Cardiac fibroblast (primary cell): ENCODE results near the gene CRYBG1.

Experiments
- DNase-seq, 2 donors: peaks; one replicate each; pipeline versions ENCODE4 v3.0.0 to v3.0.0-alpha.2; 2010; ENCODE audit warnings: low read depth in 2 of 2
- H3K4me3 ChIP-seq, 2 donors: replicated peaks in 1 of 2; 1 replicate in 1 of 2; 2 replicates in 1 of 2; pipeline ENCODE4 v1.5.1; 2011; ENCODE audit warnings: low read depth in 2 of 2, low read length in 2 of 2, mild to moderate bottlenecking in 2 of 2, moderate library complexity in 1 of 2
- TF ChIP-seq, protein P1 (sequence below): IDR thresholded peaks from one replicate; pipeline ENCODE4 v1.5.1; 2011; ENCODE audit warnings: low read depth, mild to moderate bottlenecking, low read length, inconsistent platforms

Gene CRYBG1

DNA sequence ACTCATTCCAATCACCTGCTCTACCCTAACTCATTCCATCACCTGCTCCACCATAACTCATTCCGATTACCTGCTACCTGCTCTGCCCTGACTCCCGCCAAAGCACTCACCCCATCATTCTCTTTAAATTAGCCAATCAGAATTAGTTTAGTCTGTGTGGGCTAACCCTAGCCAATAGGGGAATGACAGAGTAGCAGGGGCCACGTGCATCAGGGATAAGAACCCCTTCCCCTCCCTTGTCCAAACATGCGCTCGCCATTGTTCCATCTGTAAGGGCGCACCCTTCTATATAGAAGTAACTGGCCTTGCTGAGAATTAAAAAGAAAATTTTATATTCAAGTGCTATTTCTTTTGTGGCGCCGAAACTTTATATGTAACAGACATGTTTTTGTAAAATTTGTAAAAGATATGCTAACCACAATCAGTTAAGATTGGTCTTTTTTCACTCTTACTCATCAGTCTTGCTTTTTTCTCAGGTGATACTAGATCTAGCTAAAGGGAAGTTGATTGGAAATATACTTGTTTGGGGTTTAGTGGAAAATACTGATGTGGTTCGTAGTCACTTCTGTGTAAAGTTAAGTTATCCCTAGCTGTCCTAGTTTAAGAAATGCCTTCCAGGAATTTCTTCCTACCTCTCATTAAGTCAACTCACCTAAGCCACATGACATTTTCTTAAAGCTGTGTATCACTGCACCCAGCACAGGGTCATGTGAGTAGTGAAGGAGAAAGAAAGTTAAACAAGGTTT is 252.3 kb downstream of the CRYBG1 start:
- TF ChIP-seq, protein P1, sequence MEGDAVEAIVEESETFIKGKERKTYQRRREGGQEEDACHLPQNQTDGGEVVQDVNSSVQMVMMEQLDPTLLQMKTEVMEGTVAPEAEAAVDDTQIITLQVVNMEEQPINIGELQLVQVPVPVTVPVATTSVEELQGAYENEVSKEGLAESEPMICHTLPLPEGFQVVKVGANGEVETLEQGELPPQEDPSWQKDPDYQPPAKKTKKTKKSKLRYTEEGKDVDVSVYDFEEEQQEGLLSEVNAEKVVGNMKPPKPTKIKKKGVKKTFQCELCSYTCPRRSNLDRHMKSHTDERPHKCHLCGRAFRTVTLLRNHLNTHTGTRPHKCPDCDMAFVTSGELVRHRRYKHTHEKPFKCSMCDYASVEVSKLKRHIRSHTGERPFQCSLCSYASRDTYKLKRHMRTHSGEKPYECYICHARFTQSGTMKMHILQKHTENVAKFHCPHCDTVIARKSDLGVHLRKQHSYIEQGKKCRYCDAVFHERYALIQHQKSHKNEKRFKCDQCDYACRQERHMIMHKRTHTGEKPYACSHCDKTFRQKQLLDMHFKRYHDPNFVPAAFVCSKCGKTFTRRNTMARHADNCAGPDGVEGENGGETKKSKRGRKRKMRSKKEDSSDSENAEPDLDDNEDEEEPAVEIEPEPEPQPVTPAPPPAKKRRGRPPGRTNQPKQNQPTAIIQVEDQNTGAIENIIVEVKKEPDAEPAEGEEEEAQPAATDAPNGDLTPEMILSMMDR: no peak
- H3K4me3 ChIP-seq: no peak overlapping the region
- DNase-seq: no peak

DNA sequence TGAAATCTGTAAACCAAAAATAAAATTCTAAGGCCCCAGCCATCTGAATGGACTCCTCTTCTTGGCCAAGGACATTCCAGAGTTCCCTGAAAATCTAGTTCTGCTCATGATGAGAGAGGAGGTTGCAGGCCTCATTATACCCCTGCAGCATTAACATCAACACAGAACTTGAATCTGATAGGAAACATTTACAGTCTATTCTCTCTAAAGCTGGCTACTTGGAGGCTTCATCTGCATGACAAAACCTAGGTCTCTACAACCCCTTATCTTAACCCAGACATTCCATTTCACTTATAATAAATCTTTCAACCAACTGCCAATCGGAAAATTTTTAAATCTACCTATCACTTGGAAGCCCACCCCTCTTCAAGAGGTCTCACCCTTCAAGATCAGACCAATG is 253.1 kb downstream of the CRYBG1 start:
- TF ChIP-seq, protein P1: no peak
- H3K4me3 ChIP-seq: no peak overlapping the region
- no peak for DNase-seq

DNA sequence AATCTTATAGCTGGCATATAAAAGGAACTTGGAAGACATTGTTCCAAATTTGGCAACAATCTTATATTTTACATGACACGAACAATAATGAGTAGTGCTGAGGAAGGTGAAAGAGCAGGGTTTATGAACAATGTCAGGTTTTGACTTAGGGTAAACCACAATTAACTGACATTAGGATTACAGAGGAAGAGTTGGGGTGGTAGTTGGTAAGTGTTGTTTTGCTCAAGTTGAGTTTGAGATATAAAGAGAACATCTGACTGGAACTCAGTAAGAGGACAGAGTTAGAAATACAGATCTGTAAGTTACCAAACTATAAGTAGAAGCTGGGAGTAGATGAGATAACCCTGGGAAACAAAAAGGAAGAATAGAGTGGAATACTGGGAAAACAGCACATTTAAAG is 253.6 kb downstream of the CRYBG1 start:
- DNase-seq: no peak
- TF ChIP-seq, protein P1: no peak
- H3K4me3 ChIP-seq: no peak overlapping the region

DNA sequence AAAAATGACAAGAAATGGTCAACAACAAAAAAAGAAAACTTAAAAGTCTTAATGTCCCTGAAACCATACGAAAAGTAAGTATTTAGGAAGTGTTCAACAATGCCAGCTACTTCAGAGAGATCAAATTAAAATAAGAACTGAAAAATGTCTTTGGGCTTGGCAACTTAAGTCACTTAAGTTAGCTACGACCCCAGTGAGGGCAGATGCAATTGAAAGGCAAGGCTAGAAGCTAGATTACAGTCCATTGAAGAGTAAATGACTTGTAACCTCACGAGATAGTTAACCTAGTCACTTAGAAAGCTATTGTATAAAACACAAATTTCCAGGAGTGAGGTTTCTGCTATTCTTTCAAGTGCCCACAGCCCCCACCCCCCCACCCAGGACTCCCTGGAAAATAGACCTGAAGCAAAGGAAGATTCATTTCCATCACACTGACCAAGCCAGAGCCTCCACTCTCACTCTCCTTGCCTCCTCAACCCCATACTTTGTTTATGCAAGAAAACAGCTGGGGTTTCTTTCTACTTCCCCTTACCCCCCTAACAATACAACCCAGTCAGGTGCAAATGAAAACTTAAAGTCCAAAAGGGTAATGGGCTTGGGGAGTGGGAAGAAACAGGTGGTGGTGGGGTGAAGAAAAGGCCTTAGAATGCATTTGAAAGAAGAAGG is 254.2 kb downstream of the CRYBG1 start:
- no peak overlapping the region for H3K4me3 ChIP-seq
- TF ChIP-seq, protein P1: no peak

DNA sequence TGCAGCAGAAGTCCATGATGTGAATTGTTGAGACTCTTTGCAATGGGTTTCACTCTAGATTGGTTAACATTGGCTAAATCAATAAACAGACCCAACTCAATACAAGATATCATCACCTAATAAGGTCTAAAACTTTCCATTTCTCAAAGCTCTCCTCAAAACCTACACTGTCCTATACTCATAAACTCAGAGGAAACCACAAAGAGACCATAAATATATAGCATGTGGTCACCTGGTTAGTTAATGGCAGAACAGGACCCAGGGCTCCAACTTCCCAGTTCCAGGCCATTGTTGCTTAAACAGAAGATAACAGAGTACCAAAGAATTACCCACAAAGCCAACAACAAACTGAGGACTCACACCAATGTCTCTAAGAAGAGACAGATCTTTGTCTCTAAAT is 256.8 kb downstream of the CRYBG1 start:
- H3K4me3 ChIP-seq: no peak overlapping the region
- DNase-seq: no peak
- TF ChIP-seq, protein P1: no peak

More for the DNA sequence above, 254.2 kb downstream of the CRYBG1 start:
- no peak for DNase-seq

DNA sequence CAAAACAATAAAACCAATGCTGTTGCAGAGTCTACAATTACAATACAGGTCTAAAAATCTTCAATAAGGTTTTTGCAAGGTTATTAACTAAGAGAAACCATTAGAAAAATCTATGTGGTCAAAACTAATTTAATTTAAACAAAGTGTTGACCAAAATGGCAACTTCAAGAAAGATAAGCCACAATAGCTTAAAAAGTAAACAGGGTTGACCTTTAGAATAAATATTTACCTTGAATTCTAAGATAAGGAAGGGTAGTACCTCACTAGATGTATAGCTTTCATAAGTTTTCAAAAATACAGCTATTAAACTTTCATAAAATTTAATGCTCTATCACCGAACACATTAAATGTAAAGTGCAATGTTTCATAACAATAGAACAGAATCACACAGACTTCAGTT is 257.3 kb downstream of the CRYBG1 start:
- TF ChIP-seq, protein P1: no peak
- no peak overlapping the region for H3K4me3 ChIP-seq
- no peak for DNase-seq
